Suprapubic skin (tissue), 4 donors: ENCODE results near the gene GGT7. TPM values are rescaled to one million over a fixed set of nuclear protein-coding genes. Genes with fewer than 3 reads are reported as not detected.
"Not testable (repeated sequence)": the region's sequence is repeated elsewhere in the genome, so short reads cannot be mapped to it uniquely, and the experiment has no call there.

Source experiments
- DNase-seq, 2 donors: peaks; one replicate each; pipeline ENCODE4 v3.0.0-alpha.2; 2019; ENCODE audit warnings: low spot score in 2 of 2
- H3K27ac ChIP-seq: fragments of 200-600 bp; sonication (generic); one replicate; pipeline ENCODE4 v1.5.1; 2019
- H3K27me3 ChIP-seq: fragments of 200-600 bp; sonication (generic); one replicate; pipeline ENCODE4 v1.5.1; 2019
- H3K36me3 ChIP-seq: fragments of 200-600 bp; sonication (generic); one replicate; pipeline ENCODE4 v1.5.1; 2019
- H3K4me1 ChIP-seq: fragments of 200-600 bp; sonication (generic); one replicate; pipeline ENCODE4 v1.5.1; 2019
- H3K4me3 ChIP-seq: fragments of 200-600 bp; sonication (generic); one replicate; pipeline ENCODE4 v1.5.1; 2019; ENCODE audit warnings: mild to moderate bottlenecking
- H3K9me3 ChIP-seq: fragments of 200-600 bp; sonication (generic); one replicate; pipeline ENCODE4 v1.5.1; 2019
- EP300 ChIP-seq: sonication (generic); formaldehyde crosslinking; IDR thresholded peaks from one replicate; pipeline ENCODE4 v1.6.1; 2017; ENCODE audit warnings: antibody characterized with exemption
- POLR2A ChIP-seq, 2 donors: fragments of 450-650 bp; IDR thresholded peaks; one replicate each; pipeline ENCODE4 v1.6.1; 2017; ENCODE audit warnings: antibody characterized with exemption in 2 of 2, mild to moderate bottlenecking in 2 of 2, moderate library complexity in 2 of 2
- POLR2AphosphoS5 ChIP-seq, 3 donors: sonication (generic); formaldehyde crosslinking; IDR thresholded peaks; one replicate each; pipeline ENCODE4 v1.6.1; 2017; ENCODE audit warnings: antibody characterized with exemption in 3 of 3
- WGBS: methylation state at CpG from one replicate; pipeline ENCODE4 v1.1.5; 2018; 5-methylcytosine and 5-hydroxymethylcytosine counted together
- total RNA-seq, 4 donors: library from RNA; depleted of rRNA; stranded (reverse); fragments of >200 nt; gene quantifications; one replicate each; pipeline ENCODE4 v1.1.0, GENCODE V29; 2016
- TF ChIP-seq, protein P1 (sequence below), 2 donors: fragments of 200-600 bp in 1 of 2; fragments of 450-650 bp in 1 of 2; sonication (generic) in 1 of 2; IDR thresholded peaks; one replicate each; pipeline ENCODE4 v1.5.1; 2016 to 2019; ENCODE audit warnings: antibody characterized with exemption in 2 of 2, mild to moderate bottlenecking in 1 of 2, moderate library complexity in 1 of 2

Gene GGT7
- total RNA-seq, 4 donors from 2014 or later: 4.3 to 13.1 (median 11.1) TPM

DNA sequence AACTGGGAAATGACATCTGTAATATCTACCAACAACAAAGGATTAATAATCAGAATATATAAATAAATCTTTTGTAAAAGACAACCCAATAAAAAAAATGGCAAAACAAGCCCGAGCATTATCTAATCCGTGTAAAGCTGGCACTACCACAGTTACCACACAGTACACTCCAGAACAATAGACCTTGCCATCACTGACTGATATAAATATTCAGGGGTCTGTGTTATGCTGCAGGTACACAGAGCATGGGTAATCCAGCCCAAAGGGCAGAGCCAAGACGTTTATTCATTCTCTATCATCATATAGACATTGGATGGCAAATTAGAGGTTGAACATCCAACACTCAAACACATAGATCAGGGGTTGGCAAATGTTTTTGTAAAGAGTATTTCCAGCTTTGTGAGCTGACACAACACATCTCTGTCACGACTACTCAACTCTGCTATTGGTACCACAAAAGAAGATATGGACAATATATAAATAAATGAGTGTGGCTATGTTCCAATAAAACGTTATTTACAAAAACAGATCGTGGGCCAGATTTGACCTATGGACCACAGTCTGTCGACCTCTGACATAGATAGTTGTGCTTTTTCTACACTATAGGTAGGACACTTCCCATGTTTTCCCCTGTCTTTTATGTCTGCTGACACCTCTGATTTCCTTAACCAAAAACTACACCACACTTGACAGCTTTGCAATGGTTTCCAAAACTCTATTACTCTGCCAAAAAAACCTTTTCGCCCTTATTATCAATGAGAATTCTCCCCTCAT, 51.7 kb downstream of the GGT7 start:
- Histone ChIP-seq H3K27me3 (no peaks in the 10 kb centered on the region), H3K27ac (no peak overlapping the region), H3K4me1 (peaks cover 38% of the 10 kb centered on the region), H3K9me3 (no peaks in the 10 kb centered on the region), H3K4me3 (no peak overlapping the region), H3K36me3 (no peaks in the 10 kb centered on the region)
- TF ChIP-seq POLR2A (IDR thresholded peaks at IDR 0.05): no peak
- TF ChIP-seq, protein P1, sequence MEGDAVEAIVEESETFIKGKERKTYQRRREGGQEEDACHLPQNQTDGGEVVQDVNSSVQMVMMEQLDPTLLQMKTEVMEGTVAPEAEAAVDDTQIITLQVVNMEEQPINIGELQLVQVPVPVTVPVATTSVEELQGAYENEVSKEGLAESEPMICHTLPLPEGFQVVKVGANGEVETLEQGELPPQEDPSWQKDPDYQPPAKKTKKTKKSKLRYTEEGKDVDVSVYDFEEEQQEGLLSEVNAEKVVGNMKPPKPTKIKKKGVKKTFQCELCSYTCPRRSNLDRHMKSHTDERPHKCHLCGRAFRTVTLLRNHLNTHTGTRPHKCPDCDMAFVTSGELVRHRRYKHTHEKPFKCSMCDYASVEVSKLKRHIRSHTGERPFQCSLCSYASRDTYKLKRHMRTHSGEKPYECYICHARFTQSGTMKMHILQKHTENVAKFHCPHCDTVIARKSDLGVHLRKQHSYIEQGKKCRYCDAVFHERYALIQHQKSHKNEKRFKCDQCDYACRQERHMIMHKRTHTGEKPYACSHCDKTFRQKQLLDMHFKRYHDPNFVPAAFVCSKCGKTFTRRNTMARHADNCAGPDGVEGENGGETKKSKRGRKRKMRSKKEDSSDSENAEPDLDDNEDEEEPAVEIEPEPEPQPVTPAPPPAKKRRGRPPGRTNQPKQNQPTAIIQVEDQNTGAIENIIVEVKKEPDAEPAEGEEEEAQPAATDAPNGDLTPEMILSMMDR (IDR thresholded peaks at IDR 0.05): no peak
- no peak for TF ChIP-seq EP300
- TF ChIP-seq POLR2AphosphoS5 (IDR thresholded peaks at IDR 0.05): no peak
- no peak for DNase-seq
- WGBS: 65% methylated on average over 8 of the region's 8 CpGs

DNA sequence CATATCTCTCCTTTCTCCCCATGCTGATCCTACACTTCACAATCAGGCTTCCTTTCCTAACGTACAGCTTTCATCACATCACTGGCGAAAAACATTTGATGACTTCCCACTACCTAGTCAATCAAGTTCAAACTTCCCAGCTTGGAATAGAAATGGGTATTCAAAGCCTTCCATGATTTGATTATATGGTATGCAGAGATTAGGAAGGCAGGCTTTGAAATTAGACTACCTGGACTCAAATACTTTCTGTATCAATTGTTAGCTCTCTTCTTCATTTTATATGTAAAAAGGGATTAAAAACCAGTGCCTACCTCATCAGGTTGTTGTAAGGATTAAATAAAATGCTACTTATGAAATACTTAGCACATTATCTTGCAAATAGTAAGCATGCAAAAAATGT, 54.9 kb downstream of the GGT7 start:
- WGBS: 44% methylated on average over 2 of the region's 2 CpGs
- no peak overlapping the region for H3K27ac ChIP-seq
- no peaks in the 10 kb centered on the region for H3K36me3 ChIP-seq
- H3K4me1 ChIP-seq: peaks cover 22% of the 10 kb centered on the region
- no peaks in the 10 kb centered on the region for H3K9me3 ChIP-seq
- DNase-seq: no peak
- TF ChIP-seq POLR2AphosphoS5 (IDR thresholded peaks at IDR 0.05) (no peak), EP300 (no peak), POLR2A (IDR thresholded peaks at IDR 0.05) (no peak)
- TF ChIP-seq, protein P1 (IDR thresholded peaks at IDR 0.05): no peak
- H3K27me3 ChIP-seq: no peaks in the 10 kb centered on the region
- H3K4me3 ChIP-seq: no peak overlapping the region

DNA sequence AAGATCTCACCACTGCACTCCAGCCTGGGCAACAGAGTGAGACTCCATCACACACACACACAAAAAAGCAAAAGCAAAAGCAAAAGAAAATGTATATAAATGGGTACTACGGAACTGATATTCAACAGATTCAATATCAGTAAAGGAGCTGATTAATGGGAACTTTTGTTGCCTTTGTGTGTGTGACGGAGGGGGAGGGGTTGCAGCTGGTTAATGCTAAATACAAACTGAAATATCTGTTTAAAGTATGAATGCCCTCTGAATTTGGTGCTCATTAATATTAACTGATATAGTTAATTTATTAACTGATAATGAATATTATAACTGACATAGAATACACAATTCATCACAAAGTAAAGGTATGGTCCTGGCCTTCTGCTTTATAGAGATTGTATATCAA, 55.6 kb downstream of the GGT7 start:
- TF ChIP-seq POLR2A (IDR thresholded peaks at IDR 0.05) (no peak), POLR2AphosphoS5 (IDR thresholded peaks at IDR 0.05) (no peak), EP300 (no peak)
- TF ChIP-seq, protein P1 (IDR thresholded peaks at IDR 0.05): no peak
- Histone ChIP-seq H3K36me3 (no peaks in the 10 kb centered on the region), H3K9me3 (no peaks in the 10 kb centered on the region), H3K27me3 (no peaks in the 10 kb centered on the region), H3K4me1 (peaks cover 15% of the 10 kb centered on the region), H3K27ac (no peak overlapping the region), H3K4me3 (no peak overlapping the region)
- DNase-seq: no peak
- 47% methylated on average over 2 of the region's 2 CpGs for WGBS

DNA sequence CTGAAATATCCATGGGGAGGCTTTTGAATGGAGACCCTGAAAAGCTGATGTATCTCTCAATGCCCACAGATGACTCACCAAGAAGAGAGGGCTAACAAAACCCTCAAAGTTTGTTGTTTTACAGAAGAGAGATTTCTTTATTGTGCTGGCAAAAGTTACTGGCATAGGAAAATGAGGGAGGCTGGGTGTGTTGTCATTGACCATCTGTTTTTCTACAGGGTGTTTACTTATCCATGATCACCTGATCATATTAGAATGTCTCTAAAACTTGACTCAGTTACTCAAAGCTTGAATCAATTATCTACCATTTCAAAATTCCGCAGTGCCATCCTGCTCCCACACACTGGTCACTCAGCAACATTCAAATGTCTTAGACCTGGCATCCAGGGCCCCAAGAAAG, 57.0 kb downstream of the GGT7 start:
- TF ChIP-seq EP300: no peak
- TF ChIP-seq, protein P1 (IDR thresholded peaks at IDR 0.05): no peak
- TF ChIP-seq POLR2A (IDR thresholded peaks at IDR 0.05): no peak
- no peak for TF ChIP-seq POLR2AphosphoS5 (IDR thresholded peaks at IDR 0.05)
- Histone ChIP-seq H3K36me3 (no peaks in the 10 kb centered on the region), H3K27me3 (no peaks in the 10 kb centered on the region), H3K4me1 (peaks cover 12% of the 10 kb centered on the region), H3K27ac (no peak overlapping the region), H3K9me3 (no peaks in the 10 kb centered on the region), H3K4me3 (no peak overlapping the region)
- no peak for DNase-seq
- WGBS: 92% methylated on average over 1 of the region's 1 CpG

DNA sequence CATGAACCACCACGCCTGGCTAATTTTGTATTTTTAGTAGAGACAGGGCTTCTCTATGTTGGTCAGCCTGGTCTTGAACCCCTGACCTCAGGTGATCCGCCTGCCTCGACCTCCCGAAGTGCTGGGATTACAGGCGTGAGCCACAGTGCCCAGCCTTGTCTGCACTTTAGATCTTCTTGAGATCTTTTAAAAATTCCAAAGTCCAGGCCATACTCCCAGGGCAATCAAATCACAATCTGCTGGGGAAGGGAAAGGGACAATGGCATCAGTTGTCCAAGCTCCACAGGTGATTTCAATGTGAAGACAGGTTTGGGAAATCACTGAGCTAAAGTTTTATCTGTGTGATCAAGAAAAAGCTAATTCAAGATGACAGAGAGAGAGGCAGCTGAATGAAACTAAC, 64.1 kb downstream of the GGT7 start:
- TF ChIP-seq POLR2A (IDR thresholded peaks at IDR 0.05) (no peak), EP300 (no peak), POLR2AphosphoS5 (IDR thresholded peaks at IDR 0.05) (no peak)
- TF ChIP-seq, protein P1 (IDR thresholded peaks at IDR 0.05): no peak
- Histone ChIP-seq H3K27ac (no peak overlapping the region), H3K4me3 (no peak overlapping the region), H3K36me3 (no peaks in the 10 kb centered on the region), H3K27me3 (no peaks in the 10 kb centered on the region), H3K9me3 (no peaks in the 10 kb centered on the region), H3K4me1 (no peaks in the 10 kb centered on the region)
- WGBS: 91% methylated on average over 5 of the region's 5 CpGs
- no peak for DNase-seq

DNA sequence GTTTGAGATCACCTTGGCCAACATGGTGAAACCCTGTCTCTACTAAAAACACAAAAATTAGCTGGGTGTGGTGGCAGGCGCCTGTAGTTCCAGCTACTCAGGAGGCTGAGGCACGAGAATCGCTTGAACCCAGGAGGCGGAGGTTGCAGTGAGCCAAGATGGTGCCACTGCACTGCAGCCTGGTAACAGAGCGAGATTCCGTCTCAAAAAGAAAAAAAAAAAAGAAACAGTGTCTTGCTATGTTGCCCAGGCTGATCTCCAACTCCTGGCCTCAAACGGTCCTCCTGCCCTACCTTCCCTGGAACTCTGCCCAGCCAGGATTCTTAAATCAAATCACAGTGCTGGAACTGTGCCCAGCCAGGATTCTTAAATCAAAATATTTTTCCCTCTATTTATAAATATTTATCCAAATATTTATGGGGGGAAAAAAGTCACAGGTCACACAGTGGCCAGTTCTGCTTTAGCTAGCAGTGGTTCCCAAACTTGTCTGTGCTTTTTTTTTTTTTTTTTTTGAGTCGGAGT, 64.7 kb downstream of the GGT7 start:
- 80% methylated on average over 8 of the region's 8 CpGs for WGBS

More for the DNA sequence above, 64.7 kb downstream of the GGT7 start:
- not testable (repeated sequence) for DNase-seq, H3K27ac ChIP-seq, H3K4me3 ChIP-seq, H3K4me1 ChIP-seq, H3K9me3 ChIP-seq, H3K27me3 ChIP-seq, H3K36me3 ChIP-seq
